ENCODE measurements around the gene NR1I3. TPM values are rescaled to one million over a fixed set of nuclear protein-coding genes. Genes with fewer than 3 reads are reported as not detected.

The NR1I3 gene
- total RNA-seq, 1 donor from 2014 or later: not detected

GRCh38 chr1:161260376-161261260 is 22.6 kb upstream of the NR1I3 start:
- no peak overlapping the region for H3K27ac Mint-ChIP-seq (ENCODE audit: unreplicated experiment)
- H3K4me1 Mint-ChIP-seq (ENCODE audit: low read depth, unreplicated experiment): no peaks in the 10 kb centered on the region
- peaks cover 3% of the 10 kb centered on the region for H3K36me3 Mint-ChIP-seq (ENCODE audit: low read depth, unreplicated experiment)
- Histone ChIP-seq H3K9me3 (ENCODE audit: insufficient read depth, low read depth, low read length) (peaks cover 8% of the 10 kb centered on the region), H3K27me3 (ENCODE audit: insufficient read depth, low read length) (peaks cover 40% of the 10 kb centered on the region), H3K9ac (ENCODE audit: low read length) (no peak overlapping the region), H4K20me1 (ENCODE audit: insufficient read depth, low read length) (no peaks in the 10 kb centered on the region), H3K4me1 (ENCODE audit: insufficient read depth, low read length) (peaks cover 6% of the 10 kb centered on the region), H3K36me3 (ENCODE audit: insufficient read depth, low read length) (no peaks in the 10 kb centered on the region), H3K79me2 (ENCODE audit: insufficient read depth, low read length) (no peaks in the 10 kb centered on the region), H3K4me3 (ENCODE audit: insufficient read depth, low read depth, low read length) (no peak overlapping the region), H2AFZ (ENCODE audit: low read depth, low read length) (no peak overlapping the region), H3K4me2 (ENCODE audit: low read length) (no peak overlapping the region), H3K27ac (ENCODE audit: low read depth, low read length) (no peak overlapping the region)
- peaks cover 47% of the 10 kb centered on the region for H3K27me3 Mint-ChIP-seq (ENCODE audit: low read depth, unreplicated experiment)
- TF ChIP-seq EZH2 (IDR thresholded peaks at IDR 0.05; ENCODE audit: insufficient read depth, low read length) (no peak), CTCF (IDR thresholded peaks at IDR 0.05; ENCODE audit: insufficient read depth, low read depth, low read length) (no peak)
- H3K9me3 Mint-ChIP-seq (ENCODE audit: unreplicated experiment): peaks cover 14% of the 10 kb centered on the region
- H3K4me3 Mint-ChIP-seq (ENCODE audit: unreplicated experiment): no peak overlapping the region
- FAIRE-seq (no peak), DNase-seq (ENCODE audit: low read depth) (no peak)

GRCh38 chr1:161259765-161260164 is 21.8 kb upstream of the NR1I3 start:
- peaks cover 18% of the 10 kb centered on the region for H3K9me3 Mint-ChIP-seq (ENCODE audit: unreplicated experiment)
- DNase-seq (ENCODE audit: low read depth) (no peak), FAIRE-seq (no peak)
- peak overlapping the region; percentile 62 for H3K4me3 Mint-ChIP-seq (ENCODE audit: unreplicated experiment)
- no peaks in the 10 kb centered on the region for H3K79me2 ChIP-seq (ENCODE audit: insufficient read depth, low read length)
- H3K4me2 ChIP-seq (ENCODE audit: low read length): no peak overlapping the region
- peaks cover 40% of the 10 kb centered on the region for H3K27me3 ChIP-seq (ENCODE audit: insufficient read depth, low read length)
- H3K4me1 Mint-ChIP-seq (ENCODE audit: low read depth, unreplicated experiment): no peaks in the 10 kb centered on the region
- H4K20me1 ChIP-seq (ENCODE audit: insufficient read depth, low read length): no peaks in the 10 kb centered on the region
- TF ChIP-seq CTCF (IDR thresholded peaks at IDR 0.05; ENCODE audit: insufficient read depth, low read depth, low read length) (no peak), EZH2 (IDR thresholded peaks at IDR 0.05; ENCODE audit: insufficient read depth, low read length) (no peak)
- no peak overlapping the region for H3K27ac Mint-ChIP-seq (ENCODE audit: unreplicated experiment)
- H3K9me3 ChIP-seq (ENCODE audit: insufficient read depth, low read depth, low read length): peaks cover 8% of the 10 kb centered on the region
- H2AFZ ChIP-seq (ENCODE audit: low read depth, low read length): no peak overlapping the region
- H3K36me3 Mint-ChIP-seq (ENCODE audit: low read depth, unreplicated experiment): peaks cover 3% of the 10 kb centered on the region
- H3K36me3 ChIP-seq (ENCODE audit: insufficient read depth, low read length): no peaks in the 10 kb centered on the region
- peaks cover 49% of the 10 kb centered on the region for H3K27me3 Mint-ChIP-seq (ENCODE audit: low read depth, unreplicated experiment)
- H3K9ac ChIP-seq (ENCODE audit: low read length): no peak overlapping the region
- H3K27ac ChIP-seq (ENCODE audit: low read depth, low read length): no peak overlapping the region
- H3K4me1 ChIP-seq (ENCODE audit: insufficient read depth, low read length): peaks cover 6% of the 10 kb centered on the region
- no peak overlapping the region for H3K4me3 ChIP-seq (ENCODE audit: insufficient read depth, low read depth, low read length)

GRCh38 chr1:161259345-161259702 is 21.3 kb upstream of the NR1I3 start:
- H3K36me3 Mint-ChIP-seq (ENCODE audit: low read depth, unreplicated experiment): peaks cover 3% of the 10 kb centered on the region
- TF ChIP-seq CTCF (IDR thresholded peaks at IDR 0.05; ENCODE audit: insufficient read depth, low read depth, low read length): no peak
- TF ChIP-seq EZH2 (IDR thresholded peaks at IDR 0.05; ENCODE audit: insufficient read depth, low read length): no peak
- no peak for FAIRE-seq
- no peaks in the 10 kb centered on the region for H3K79me2 ChIP-seq (ENCODE audit: insufficient read depth, low read length)
- no peak for DNase-seq (ENCODE audit: low read depth)
- H3K4me1 Mint-ChIP-seq (ENCODE audit: low read depth, unreplicated experiment): no peaks in the 10 kb centered on the region
- no peak overlapping the region for H3K4me3 ChIP-seq (ENCODE audit: insufficient read depth, low read depth, low read length)
- peak overlapping the region; percentile 58 for H3K27ac Mint-ChIP-seq (ENCODE audit: unreplicated experiment)
- no peak overlapping the region for H3K9ac ChIP-seq (ENCODE audit: low read length)
- peaks cover 49% of the 10 kb centered on the region for H3K27me3 Mint-ChIP-seq (ENCODE audit: low read depth, unreplicated experiment)
- no peaks in the 10 kb centered on the region for H3K36me3 ChIP-seq (ENCODE audit: insufficient read depth, low read length)
- peaks cover 40% of the 10 kb centered on the region for H3K27me3 ChIP-seq (ENCODE audit: insufficient read depth, low read length)
- H3K4me1 ChIP-seq (ENCODE audit: insufficient read depth, low read length): peaks cover 6% of the 10 kb centered on the region
- H3K27ac ChIP-seq (ENCODE audit: low read depth, low read length): no peak overlapping the region
- H3K9me3 Mint-ChIP-seq (ENCODE audit: unreplicated experiment): peaks cover 18% of the 10 kb centered on the region
- peaks cover 8% of the 10 kb centered on the region for H3K9me3 ChIP-seq (ENCODE audit: insufficient read depth, low read depth, low read length)
- H3K4me3 Mint-ChIP-seq (ENCODE audit: unreplicated experiment): peak overlapping the region; percentile 54
- peak overlapping the region; percentile 84 for H3K4me2 ChIP-seq (ENCODE audit: low read length)
- H4K20me1 ChIP-seq (ENCODE audit: insufficient read depth, low read length): no peaks in the 10 kb centered on the region
- H2AFZ ChIP-seq (ENCODE audit: low read depth, low read length): no peak overlapping the region
